ENCODE measurements around the gene PSTK. TPM values are rescaled to one million over a fixed set of nuclear protein-coding genes. Genes with fewer than 3 reads are reported as not detected.

The PSTK gene
- total RNA-seq, 2 experiments from 2014 or later: 4.3 to 4.8 TPM

DNA sequence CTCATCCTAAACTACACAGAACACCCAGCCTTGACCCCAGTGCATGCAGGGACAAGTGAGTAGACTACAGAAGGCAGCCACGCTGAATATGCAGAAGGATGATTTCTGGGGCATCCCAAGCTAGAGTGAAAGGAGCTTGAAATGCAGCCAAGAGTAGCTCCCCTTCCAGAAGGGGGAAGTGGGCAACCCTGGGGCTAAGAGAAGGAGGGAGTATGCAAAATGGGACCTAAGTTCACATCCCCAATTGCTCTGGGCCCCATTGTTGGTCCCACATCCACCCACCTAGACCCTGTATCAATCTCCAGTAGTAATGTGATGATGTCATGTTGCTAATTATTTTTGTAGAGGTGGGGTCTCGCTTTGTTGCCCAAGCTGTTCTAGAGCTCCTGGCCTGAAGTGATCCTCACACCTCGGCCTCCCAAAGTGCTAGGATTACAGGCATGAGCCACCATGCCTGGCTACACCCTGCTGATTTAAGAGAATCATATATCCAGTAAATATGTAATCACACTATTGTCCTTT lies 5.6 kb upstream of the PSTK start:
- ATAC-seq: no peak
- H3K27ac Mint-ChIP-seq: no peak overlapping the region
- no peak for TF ChIP-seq CTCF (IDR thresholded peaks at IDR 0.05)
- POLR2A ChIA-PET: no interaction called here
- H3K9me3 Mint-ChIP-seq: no peaks in the 10 kb centered on the region
- no peaks in the 10 kb centered on the region for H3K4me1 Mint-ChIP-seq (ENCODE audit: low read depth)
- H3K4me3 Mint-ChIP-seq: no peak overlapping the region
- CTCF ChIA-PET: no interaction called here
- no peak for DNase-seq
- H3K27me3 Mint-ChIP-seq: peaks cover 1% of the 10 kb centered on the region
- intact Hi-C loops (cut with micrococcal nuclease): no loop called here
- no peaks in the 10 kb centered on the region for H3K36me3 Mint-ChIP-seq (ENCODE audit: low read depth)

DNA sequence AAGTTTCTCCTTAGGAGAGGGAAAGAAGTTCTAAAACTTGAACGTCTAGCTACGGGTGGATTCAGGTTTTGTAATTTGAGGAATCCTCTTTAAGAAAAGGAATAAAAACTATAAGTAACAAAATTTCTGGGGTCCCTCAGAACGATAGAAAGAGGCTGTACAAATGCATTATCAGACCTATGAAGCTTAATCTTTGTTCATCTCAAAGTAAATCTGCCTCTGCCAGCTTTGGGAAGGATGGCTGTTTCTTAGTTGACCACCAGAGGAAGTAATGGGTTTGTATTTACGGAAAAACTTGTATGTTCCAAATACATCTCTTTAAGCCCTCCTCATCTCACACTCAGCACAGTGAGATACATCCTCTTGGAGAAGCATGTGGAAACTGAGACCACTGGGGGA lies 864 bp downstream of the PSTK start:
- ChIA-PET CTCF (interaction anchor here (0.8 to 5.0 kb wide), 11 partner anchors 9 to 153 kb away, joined by 3 to 30 read pairs (median 4); partner anchors contain the start of genes ACADSB, C10orf88 and IKZF5), POLR2A (interaction anchor here (0.6 to 6.2 kb wide), 8 partner anchors 8 to 41 kb away, joined by 3 to 38 read pairs (median 6); partner anchors contain the start of genes ACADSB, C10orf88 and IKZF5)
- intact Hi-C loops (cut with micrococcal nuclease): no loop called here
- Mint-ChIP-seq H3K27ac (peak overlapping the region; percentile 96), H3K9me3 (no peaks in the 10 kb centered on the region), H3K4me3 (peak overlapping the region; percentile 75), H3K4me1 (ENCODE audit: low read depth) (peaks cover 16% of the 10 kb centered on the region), H3K27me3 (no peaks in the 10 kb centered on the region), H3K36me3 (ENCODE audit: low read depth) (no peaks in the 10 kb centered on the region)
- no peak for ATAC-seq
- peak; percentile 11 for DNase-seq
- peak; percentile 47 for TF ChIP-seq CTCF (IDR thresholded peaks at IDR 0.05)

- Mint-ChIP-seq H3K27me3 (no peaks in the 10 kb centered on the region), H3K4me1 (ENCODE audit: low read depth) (peaks cover 16% of the 10 kb centered on the region), H3K4me3 (no peak overlapping the region), H3K36me3 (ENCODE audit: low read depth) (peaks cover 4% of the 10 kb centered on the region), H3K27ac (no peak overlapping the region), H3K9me3 (no peaks in the 10 kb centered on the region)
- no peak for DNase-seq
- POLR2A ChIA-PET: interaction anchor here (1.3 to 6.2 kb wide), 2 partner anchors 21 to 24 kb away, joined by 3 to 38 read pairs; partner anchors contain the start of genes ACADSB and IKZF5
- no peak for ATAC-seq
- no peak for TF ChIP-seq CTCF (IDR thresholded peaks at IDR 0.05)
- CTCF ChIA-PET: interaction anchor here (1.0 to 5.0 kb wide), 2 partner anchors 15 to 24 kb away, joined by 4 to 24 read pairs; no protein-coding TSS in a partner anchor
- intact Hi-C loops (cut with micrococcal nuclease): no loop called here
Observed at GRCh38 chr10:122983898-122984297, 3.7 kb downstream of the PSTK start.

GRCh38 chr10:122984708-122985107 lies 4.5 kb downstream of the PSTK start:
- Mint-ChIP-seq H3K9me3 (no peaks in the 10 kb centered on the region), H3K36me3 (ENCODE audit: low read depth) (peaks cover 4% of the 10 kb centered on the region), H3K27ac (no peak overlapping the region), H3K4me1 (ENCODE audit: low read depth) (peaks cover 16% of the 10 kb centered on the region), H3K27me3 (no peaks in the 10 kb centered on the region), H3K4me3 (no peak overlapping the region)
- ATAC-seq: no peak
- no peak for TF ChIP-seq CTCF (IDR thresholded peaks at IDR 0.05)
- CTCF ChIA-PET: interaction anchor here (0.9 to 1.7 kb wide), 2 partner anchors 23 to 26 kb away, joined by 3 to 4 read pairs; no protein-coding TSS in a partner anchor
- no peak for DNase-seq
- intact Hi-C loops (cut with micrococcal nuclease): no loop called here
- POLR2A ChIA-PET: interaction anchor here (0.6 to 6.2 kb wide), 4 partner anchors 11 to 531 kb away, joined by 3 to 38 read pairs (median 3); partner anchors contain the start of genes ACADSB and IKZF5

DNA sequence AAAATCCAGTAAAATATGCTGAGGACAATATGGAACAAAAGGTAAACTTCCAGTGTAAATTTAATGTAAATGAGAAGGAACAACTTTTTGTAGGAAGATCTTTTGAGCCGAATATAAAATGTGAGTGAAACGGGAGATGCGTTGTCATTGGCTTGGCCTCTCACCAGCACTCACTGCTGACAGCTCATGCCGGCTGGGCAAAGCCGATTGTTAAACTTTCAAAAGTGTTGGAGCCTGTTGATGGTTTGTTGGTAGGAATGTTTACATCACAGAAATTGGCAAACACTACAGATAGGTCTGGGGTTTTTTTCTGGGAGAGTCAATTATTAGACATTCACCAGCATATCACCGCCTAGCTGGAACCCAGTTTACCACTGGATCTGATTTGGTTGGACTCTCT lies 6.1 kb downstream of the PSTK start:
- DNase-seq (no peak), ATAC-seq (no peak)
- POLR2A ChIA-PET: no interaction called here
- intact Hi-C loops (cut with micrococcal nuclease): no loop called here
- CTCF ChIA-PET: no interaction called here
- TF ChIP-seq CTCF (IDR thresholded peaks at IDR 0.05): no peak
- H3K27ac Mint-ChIP-seq: no peak overlapping the region
- H3K4me1 Mint-ChIP-seq (ENCODE audit: low read depth): peaks cover 5% of the 10 kb centered on the region
- no peaks in the 10 kb centered on the region for H3K9me3 Mint-ChIP-seq
- H3K27me3 Mint-ChIP-seq: no peaks in the 10 kb centered on the region
- no peak overlapping the region for H3K4me3 Mint-ChIP-seq
- H3K36me3 Mint-ChIP-seq (ENCODE audit: low read depth): peaks cover 7% of the 10 kb centered on the region
